Stimulated activated CD4-positive, alpha-beta T cell treated with anti-CD3 and anti-CD28 coated beads, Interleukin-12 subunit alpha, Interleukin-12 subunit beta, amount 100 ng/mL, for 24 hours (primary cell): ENCODE results near the gene TNC.

Source experiments
- DNase-seq, 2 experiments: peaks; one replicate each; pipeline ENCODE4 v3.0.0-alpha.2; 2020; ENCODE audit warnings: low read depth in 2 of 2

Gene TNC

GRCh38 chr9:115103746-115104477, 14.0 kb downstream of the TNC start:
- DNase-seq = no peak

- DNase-seq = no peak
Measured at GRCh38 chr9:115099901-115100300, 18.1 kb downstream of the TNC start.

- no peak for DNase-seq
Measured at GRCh38 chr9:115098226-115098965, 19.6 kb downstream of the TNC start.

GRCh38 chr9:115093520-115093919, 24.4 kb downstream of the TNC start:
- DNase-seq = no peak

GRCh38 chr9:115090486-115090885, 27.5 kb downstream of the TNC start:
- no peak for DNase-seq

GRCh38 chr9:115088860-115089259, 29.1 kb downstream of the TNC start:
- DNase-seq = no peak

- DNase-seq = no peak
Measured at GRCh38 chr9:115086886-115087285, 31.1 kb downstream of the TNC start.

- no peak for DNase-seq
Measured at GRCh38 chr9:115086461-115086860, 31.5 kb downstream of the TNC start.

GRCh38 chr9:115085773-115086377, 32.1 kb downstream of the TNC start:
- DNase-seq = no peak

GRCh38 chr9:115084709-115085108, 33.2 kb downstream of the TNC start:
- DNase-seq = no peak

- no peak for DNase-seq
Measured at GRCh38 chr9:115084157-115084556, 33.8 kb downstream of the TNC start.

- no peak for DNase-seq
Measured at GRCh38 chr9:115080242-115080641, 37.7 kb downstream of the TNC start.

GRCh38 chr9:115079156-115079555, 38.8 kb downstream of the TNC start:
- DNase-seq = no peak

- DNase-seq = no peak
Measured at GRCh38 chr9:115073456-115073855, 44.5 kb downstream of the TNC start.

- DNase-seq = no peak
Measured at GRCh38 chr9:115071176-115071575, 46.8 kb downstream of the TNC start.

GRCh38 chr9:115069771-115070170, 48.2 kb downstream of the TNC start:
- no peak for DNase-seq

GRCh38 chr9:115069302-115069701, 48.7 kb downstream of the TNC start:
- no peak for DNase-seq

- DNase-seq = no peak
Measured at GRCh38 chr9:115068031-115068430, 49.9 kb downstream of the TNC start.

GRCh38 chr9:115063058-115063845, 54.7 kb downstream of the TNC start:
- DNase-seq = no peak

GRCh38 chr9:115058684-115059315, 59.2 kb downstream of the TNC start:
- DNase-seq = no peak

- no peak for DNase-seq
Measured at GRCh38 chr9:115058175-115058574, 59.8 kb downstream of the TNC start.

- DNase-seq = no peak
Measured at GRCh38 chr9:115057559-115057958, 60.4 kb downstream of the TNC start.
